Right lobe of liver (tissue), 6 donors: ENCODE measurements around the gene WDR83. TPM values are rescaled to one million over a fixed set of nuclear protein-coding genes. Genes with fewer than 3 reads are reported as not detected.

Experiments
- ATAC-seq, 4 donors: fragments of 200-7000 bp; cut with Tn5 transposase; one replicate each; pipeline ENCODE4 v1.9.1; 2020; ENCODE audit warnings: mild to moderate bottlenecking in 4 of 4, moderate library complexity in 4 of 4
- DNase-seq, 3 donors: peaks; one replicate each; pipeline ENCODE4 v3.0.0-alpha.2; 2020
- H3K27ac ChIP-seq, 3 donors: fragments of 200-600 bp; one replicate each; pipeline ENCODE4 v1.8.0; 2022
- H3K27me3 ChIP-seq, 2 donors: fragments of 200-600 bp; one replicate each; pipeline ENCODE4 v1.8.0; 2022
- H3K36me3 ChIP-seq, 4 donors: fragments of 200-600 bp; sonication (generic) in 1 of 4; one replicate each; pipeline versions ENCODE4 v1.5.1 to v1.8.0; 2017 to 2022; ENCODE audit warnings: control low read depth in 1 of 4
- H3K4me1 ChIP-seq, 4 donors: fragments of 200-600 bp; sonication (generic) in 1 of 4; one replicate each; pipeline versions ENCODE4 v1.5.1 to v1.8.0; 2017 to 2022; ENCODE audit warnings: control low read depth in 1 of 4
- H3K4me3 ChIP-seq, 3 donors: fragments of 200-600 bp; one replicate each; pipeline ENCODE4 v1.8.0; 2022
- H3K9me3 ChIP-seq, 4 donors: fragments of 200-600 bp; sonication (generic) in 1 of 4; one replicate each; pipeline versions ENCODE4 v1.5.1 to v1.8.0; 2017 to 2022; ENCODE audit warnings: control low read depth in 1 of 4
- POLR2A ChIP-seq: fragments of 450-650 bp; IDR thresholded peaks from one replicate; pipeline ENCODE4 v1.6.1; 2017; ENCODE audit warnings: antibody characterized with exemption, mild to moderate bottlenecking
- WGBS: methylation state at CpG from one replicate; pipeline ENCODE4 v1.1.6; 2018; ENCODE audit warnings: low coverage, low lambda C conversion rate; ENCODE audit not compliant: insufficient coverage; ENCODE audit errors: missing lambda C conversion rate; 5-methylcytosine and 5-hydroxymethylcytosine counted together
- intact Hi-C, 2 donors: fragments of 100-400 bp; cut with DNase I; formaldehyde crosslinking; loops; one replicate each; pipeline versions ENCODE4 v1.11.2 to v1.14.1; 2022
- total RNA-seq, 6 experiments: library from RNA; depleted of rRNA in 2 of 6; stranded (reverse); fragments of >200 nt in 2 of 6; fragmentation: NEBNext Ultra II Directional in 3 of 6; extraction: Animal tissue kit (Norgen Biotek cat#: 25700) in 3 of 6; gene quantifications; one replicate each; pipeline versions ENCODE4 v1.1.0 to v1.2.4, GENCODE V29; 2016 to 2023
- TF ChIP-seq, protein P1 (sequence below), 4 donors: fragments of 200-600 bp in 3 of 4; fragments of 450-650 bp in 1 of 4; IDR thresholded peaks; one replicate each; pipeline versions ENCODE4 v1.5.1 to v1.8.0; 2016 to 2022; ENCODE audit warnings: antibody characterized with exemption in 4 of 4, mild to moderate bottlenecking in 2 of 4
- donor health status: DM: no; HTN: yes; CAD: no.
- donor health status: DM: no; HTN: no; CAD: no.
- donor health status: DM: no; HTN: no; CAD: no.
- donor health status: DM: no; HTN: yes; CAD: no.
- donor health status: DM: no; HTN: yes; CAD: no.

Gene WDR83
- total RNA-seq, 6 experiments from 2014 or later = 2.5 to 6.2 (median 4.2) TPM

- Histone ChIP-seq H3K4me3 (peak overlapping the region; percentile 56 to 75 (median 60)), H3K9me3 (no peaks in the 10 kb centered on the region), H3K27ac (peak overlapping the region; percentile 71 to 82 (median 81)), H3K4me1 (peaks cover 0 to 16% (median 3%) of the 10 kb centered on the region in 4 donors), H3K27me3 (no peaks in the 10 kb centered on the region), H3K36me3 (peaks cover 0 to 9% (median 5%) of the 10 kb centered on the region in 4 donors)
- 0% methylated on average over 17 of the region's 65 CpGs for WGBS
- TF ChIP-seq POLR2A = no peak
- TF ChIP-seq, protein P1, sequence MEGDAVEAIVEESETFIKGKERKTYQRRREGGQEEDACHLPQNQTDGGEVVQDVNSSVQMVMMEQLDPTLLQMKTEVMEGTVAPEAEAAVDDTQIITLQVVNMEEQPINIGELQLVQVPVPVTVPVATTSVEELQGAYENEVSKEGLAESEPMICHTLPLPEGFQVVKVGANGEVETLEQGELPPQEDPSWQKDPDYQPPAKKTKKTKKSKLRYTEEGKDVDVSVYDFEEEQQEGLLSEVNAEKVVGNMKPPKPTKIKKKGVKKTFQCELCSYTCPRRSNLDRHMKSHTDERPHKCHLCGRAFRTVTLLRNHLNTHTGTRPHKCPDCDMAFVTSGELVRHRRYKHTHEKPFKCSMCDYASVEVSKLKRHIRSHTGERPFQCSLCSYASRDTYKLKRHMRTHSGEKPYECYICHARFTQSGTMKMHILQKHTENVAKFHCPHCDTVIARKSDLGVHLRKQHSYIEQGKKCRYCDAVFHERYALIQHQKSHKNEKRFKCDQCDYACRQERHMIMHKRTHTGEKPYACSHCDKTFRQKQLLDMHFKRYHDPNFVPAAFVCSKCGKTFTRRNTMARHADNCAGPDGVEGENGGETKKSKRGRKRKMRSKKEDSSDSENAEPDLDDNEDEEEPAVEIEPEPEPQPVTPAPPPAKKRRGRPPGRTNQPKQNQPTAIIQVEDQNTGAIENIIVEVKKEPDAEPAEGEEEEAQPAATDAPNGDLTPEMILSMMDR (IDR thresholded peaks at IDR 0.05) = no peak
- intact Hi-C loops = loop anchor here in 1 of 2 donors (10.0 kb wide), 1 partner anchor 53 kb away; the partner anchor contains the start of gene HOOK2
- peak; percentile 45 to 61 (median 52) for ATAC-seq
- peak; percentile 65 to 69 (median 66) for DNase-seq
Measured at GRCh38 chr19:12721656-12722565, 55.3 kb downstream of the WDR83 start.

GRCh38 chr19:12722566-12723380 is 56.2 kb downstream of the WDR83 start:
- Histone ChIP-seq H3K27me3 (no peaks in the 10 kb centered on the region), H3K27ac (peak overlapping the region; percentile 71 to 82 (median 81)), H3K4me1 (peaks cover 0 to 16% (median 3%) of the 10 kb centered on the region in 4 donors), H3K4me3 (peak overlapping the region; percentile 56 to 75 (median 60)), H3K36me3 (peaks cover 0 to 11% (median 5%) of the 10 kb centered on the region in 4 donors), H3K9me3 (no peaks in the 10 kb centered on the region)
- intact Hi-C loops = loop anchor here in 1 of 2 donors (10.0 kb wide), 1 partner anchor 52 kb away; the partner anchor contains the start of gene HOOK2
- no peak for TF ChIP-seq POLR2A
- TF ChIP-seq, protein P1 (IDR thresholded peaks at IDR 0.05) = no peak
- peak; percentile 87 to 92 (median 90) for ATAC-seq
- WGBS = 2% methylated on average over 28 of the region's 32 CpGs
- peak; percentile 96 to 98 (median 98) for DNase-seq

DNA sequence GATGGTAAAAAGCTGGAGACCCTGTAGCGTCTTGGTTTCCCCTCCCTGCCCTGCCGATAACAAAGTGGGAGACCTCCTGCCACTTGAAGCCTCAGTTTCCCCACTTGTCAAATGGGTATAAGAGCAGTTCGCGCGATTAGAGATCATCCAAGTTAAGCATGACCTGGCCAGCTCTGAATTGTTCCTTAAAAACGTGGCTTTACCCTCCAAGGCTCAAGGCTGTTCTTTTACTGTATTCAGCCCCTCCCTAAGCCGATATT is 56.7 kb downstream of the WDR83 start:
- no peaks in the 10 kb centered on the region for H3K9me3 ChIP-seq
- intact Hi-C loops = loop anchor here in 1 of 2 donors (10.0 kb wide), 1 partner anchor 51 kb away; the partner anchor contains the start of gene HOOK2

More for the DNA sequence above, 56.7 kb downstream of the WDR83 start:
- no peak for TF ChIP-seq POLR2A
- TF ChIP-seq, protein P1 (IDR thresholded peaks at IDR 0.05) = no peak
- Histone ChIP-seq H3K27ac (peak overlapping the region; percentile 48 to 81 (median 71)), H3K27me3 (no peaks in the 10 kb centered on the region), H3K4me3 (peak overlapping the region; percentile 56 to 75 (median 60)), H3K4me1 (peaks cover 0 to 16% (median 3%) of the 10 kb centered on the region in 4 donors), H3K36me3 (peaks cover 0 to 11% (median 5%) of the 10 kb centered on the region in 4 donors)
- WGBS = 5% methylated on average over 7 of the region's 7 CpGs
- ATAC-seq = no peak
- no peak for DNase-seq
